Endodermal cell (in vitro differentiated cells): ENCODE measurements around the gene SPON1. TPM values are rescaled to one million over a fixed set of nuclear protein-coding genes. Genes with fewer than 3 reads are reported as not detected.

Source experiments
- DNase-seq: peaks from one replicate; pipeline ENCODE4 v3.0.0-alpha.2; 2017
- H3K27ac ChIP-seq: 2 replicates; pipeline ENCODE4 v1.5.1; 2013; ENCODE audit warnings: mild to moderate bottlenecking, low read depth, low read length, moderate library complexity
- H3K27me3 ChIP-seq: 2 replicates; pipeline ENCODE4 v1.6.1; 2013; ENCODE audit warnings: mild to moderate bottlenecking, low read length, moderate library complexity; ENCODE audit not compliant: insufficient read depth, control insufficient read depth, poor library complexity, severe bottlenecking
- H3K36me3 ChIP-seq: 2 replicates; pipeline ENCODE4 v1.7.0; 2013; ENCODE audit warnings: mild to moderate bottlenecking, low read length, moderate library complexity; ENCODE audit not compliant: control insufficient read depth, insufficient read depth
- H3K4me1 ChIP-seq: one replicate; pipeline ENCODE4 v1.7.0; 2013; ENCODE audit warnings: low read length; ENCODE audit not compliant: control insufficient read depth, insufficient read depth
- H3K4me3 ChIP-seq: 2 replicates; pipeline ENCODE4 v1.5.1; 2013; ENCODE audit warnings: mild to moderate bottlenecking, low read length, moderate library complexity
- H3K9ac ChIP-seq: 2 replicates; pipeline ENCODE4 v1.6.1; 2013; ENCODE audit warnings: mild to moderate bottlenecking, low read length, moderate library complexity; ENCODE audit not compliant: poor library complexity, severe bottlenecking; ENCODE audit errors: extremely low read depth
- H3K9me3 ChIP-seq: 2 replicates; pipeline ENCODE4 v1.6.1; 2013; ENCODE audit warnings: mild to moderate bottlenecking, low read length, moderate library complexity; ENCODE audit not compliant: control insufficient read depth
- H3K27ac Mint-ChIP-seq: 2 replicates; pipeline ENCODE4 v1.8.0; 2020; ENCODE audit warnings: mixed read lengths
- H3K27me3 Mint-ChIP-seq: 2 replicates; pipeline ENCODE4 v1.8.0; 2021; ENCODE audit warnings: mild to moderate bottlenecking, mixed read lengths; ENCODE audit not compliant: insufficient read depth
- H3K36me3 Mint-ChIP-seq: 2 replicates; pipeline ENCODE4 v1.8.0; 2020; ENCODE audit warnings: low read depth, mixed read lengths
- H3K4me1 Mint-ChIP-seq: 2 replicates; pipeline ENCODE4 v1.8.0; 2020; ENCODE audit warnings: mixed read lengths
- H3K4me3 Mint-ChIP-seq: 2 replicates; pipeline ENCODE4 v1.8.0; 2020; ENCODE audit warnings: mild to moderate bottlenecking, moderate library complexity, mixed read lengths
- H3K9me3 Mint-ChIP-seq: 2 replicates; pipeline ENCODE4 v1.8.0; 2020; ENCODE audit warnings: mild to moderate bottlenecking, mixed read lengths
- WGBS, 2 experiments: methylation state at CpG; one replicate each; pipeline versions ENCODE4 v1.1.5 to v1.1.7; 2013; ENCODE audit warnings: missing lambda C conversion rate in 2 of 2, mixed read lengths in 1 of 2; ENCODE audit not compliant: insufficient coverage in 1 of 2, insufficient read length in 1 of 2; 5-methylcytosine and 5-hydroxymethylcytosine counted together
- total RNA-seq, 2 donors: library from RNA; stranded (reverse); fragmentation: NEBNext Ultra II Directional in 1 of 2; extraction: Animal tissue kit (Norgen Biotek cat#: 25700) in 1 of 2; gene quantifications; 2 replicates in 1 of 2; 3 replicates in 1 of 2; pipeline ENCODE4 v1.2.1, GENCODE V29; 2021
- TF ChIP-seq, protein P1 (sequence below): fragments of 200-600 bp; sonication (generic); conservative IDR thresholded peaks from 2 replicates; pipeline ENCODE4 v1.5.0; 2021; ENCODE audit warnings: antibody characterized with exemption, mild to moderate bottlenecking

The SPON1 gene
- total RNA-seq, 2 donors from 2014 or later = 0.13 to 1.6 TPM

- no peak overlapping the region for H3K4me3 Mint-ChIP-seq
- H3K27me3 Mint-ChIP-seq = no peaks in the 10 kb centered on the region
- H3K4me1 Mint-ChIP-seq = peaks cover 7% of the 10 kb centered on the region
Measured at GRCh38 chr11:14012846-14013245, 50.3 kb downstream of the SPON1 start.

GRCh38 chr11:14015711-14016110 lies 53.2 kb downstream of the SPON1 start:
- no peak overlapping the region for H3K4me3 ChIP-seq
- peaks cover 11% of the 10 kb centered on the region for H3K4me1 Mint-ChIP-seq
- H3K9me3 Mint-ChIP-seq = no peaks in the 10 kb centered on the region
- TF ChIP-seq, protein P1, sequence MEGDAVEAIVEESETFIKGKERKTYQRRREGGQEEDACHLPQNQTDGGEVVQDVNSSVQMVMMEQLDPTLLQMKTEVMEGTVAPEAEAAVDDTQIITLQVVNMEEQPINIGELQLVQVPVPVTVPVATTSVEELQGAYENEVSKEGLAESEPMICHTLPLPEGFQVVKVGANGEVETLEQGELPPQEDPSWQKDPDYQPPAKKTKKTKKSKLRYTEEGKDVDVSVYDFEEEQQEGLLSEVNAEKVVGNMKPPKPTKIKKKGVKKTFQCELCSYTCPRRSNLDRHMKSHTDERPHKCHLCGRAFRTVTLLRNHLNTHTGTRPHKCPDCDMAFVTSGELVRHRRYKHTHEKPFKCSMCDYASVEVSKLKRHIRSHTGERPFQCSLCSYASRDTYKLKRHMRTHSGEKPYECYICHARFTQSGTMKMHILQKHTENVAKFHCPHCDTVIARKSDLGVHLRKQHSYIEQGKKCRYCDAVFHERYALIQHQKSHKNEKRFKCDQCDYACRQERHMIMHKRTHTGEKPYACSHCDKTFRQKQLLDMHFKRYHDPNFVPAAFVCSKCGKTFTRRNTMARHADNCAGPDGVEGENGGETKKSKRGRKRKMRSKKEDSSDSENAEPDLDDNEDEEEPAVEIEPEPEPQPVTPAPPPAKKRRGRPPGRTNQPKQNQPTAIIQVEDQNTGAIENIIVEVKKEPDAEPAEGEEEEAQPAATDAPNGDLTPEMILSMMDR = no peak
- H3K36me3 ChIP-seq = no peaks in the 10 kb centered on the region
- DNase-seq = peak; percentile 79
- H3K27ac Mint-ChIP-seq = peak overlapping the region; percentile 90
- no peaks in the 10 kb centered on the region for H3K9me3 ChIP-seq
- no peaks in the 10 kb centered on the region for H3K27me3 ChIP-seq
- H3K4me3 Mint-ChIP-seq = no peak overlapping the region
- no peaks in the 10 kb centered on the region for H3K36me3 Mint-ChIP-seq
- 50 to 57% methylated on average over 1 to 4 of the region's 4 CpGs for WGBS, 2 experiments
- no peaks in the 10 kb centered on the region for H3K4me1 ChIP-seq
- H3K27ac ChIP-seq = no peak overlapping the region
- no peaks in the 10 kb centered on the region for H3K27me3 Mint-ChIP-seq
- H3K9ac ChIP-seq = no peak overlapping the region

More at GRCh38 chr11:14012846-14013245, 50.3 kb downstream of the SPON1 start:
- TF ChIP-seq, protein P1 = no peak
- H3K4me1 ChIP-seq = no peaks in the 10 kb centered on the region
- 89 to 93% methylated on average over 2 to 4 of the region's 4 CpGs for WGBS, 2 experiments
- no peaks in the 10 kb centered on the region for H3K9me3 ChIP-seq
- no peak overlapping the region for H3K27ac ChIP-seq
- Mint-ChIP-seq H3K27ac (no peak overlapping the region), H3K36me3 (no peaks in the 10 kb centered on the region), H3K9me3 (no peaks in the 10 kb centered on the region)
- H3K27me3 ChIP-seq = no peaks in the 10 kb centered on the region
- H3K36me3 ChIP-seq = no peaks in the 10 kb centered on the region
- no peak overlapping the region for H3K4me3 ChIP-seq
- H3K9ac ChIP-seq = no peak overlapping the region
- no peak for DNase-seq

DNA sequence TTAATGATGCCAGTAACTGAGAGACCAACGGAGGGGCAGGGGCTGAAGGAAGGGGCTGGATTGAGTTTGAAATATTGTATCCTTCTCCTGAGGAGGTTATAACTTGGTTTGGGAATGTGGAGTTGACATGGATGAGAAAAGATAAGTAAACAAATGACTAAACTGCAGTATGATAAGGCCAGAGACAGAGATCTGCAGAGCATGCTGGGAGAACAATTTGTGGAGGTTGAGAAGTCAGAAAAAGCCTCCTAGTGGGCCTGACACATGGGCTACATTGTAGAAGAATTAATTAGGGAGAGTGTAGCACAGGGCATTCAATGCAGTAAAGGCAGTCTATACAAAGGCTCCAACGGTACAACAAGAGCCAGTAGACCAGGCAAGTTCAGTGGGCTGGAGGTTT lies 55.9 kb downstream of the SPON1 start:
- Histone ChIP-seq H3K4me1 (peaks cover 4% of the 10 kb centered on the region), H3K4me3 (no peak overlapping the region), H3K9ac (no peak overlapping the region), H3K27ac (no peak overlapping the region), H3K36me3 (no peaks in the 10 kb centered on the region), H3K27me3 (no peaks in the 10 kb centered on the region), H3K9me3 (no peaks in the 10 kb centered on the region)
- no peak overlapping the region for H3K4me3 Mint-ChIP-seq
- no peaks in the 10 kb centered on the region for H3K9me3 Mint-ChIP-seq
- no peaks in the 10 kb centered on the region for H3K27me3 Mint-ChIP-seq
- TF ChIP-seq, protein P1 = no peak
- DNase-seq = no peak
- 90 to 96% methylated on average over 2 of the region's 2 CpGs for WGBS, 2 experiments
- H3K4me1 Mint-ChIP-seq = peaks cover 25% of the 10 kb centered on the region
- H3K36me3 Mint-ChIP-seq = no peaks in the 10 kb centered on the region
- H3K27ac Mint-ChIP-seq = no peak overlapping the region
